Measurements from ENCODE around the gene THBS1.

The THBS1 gene

DNA sequence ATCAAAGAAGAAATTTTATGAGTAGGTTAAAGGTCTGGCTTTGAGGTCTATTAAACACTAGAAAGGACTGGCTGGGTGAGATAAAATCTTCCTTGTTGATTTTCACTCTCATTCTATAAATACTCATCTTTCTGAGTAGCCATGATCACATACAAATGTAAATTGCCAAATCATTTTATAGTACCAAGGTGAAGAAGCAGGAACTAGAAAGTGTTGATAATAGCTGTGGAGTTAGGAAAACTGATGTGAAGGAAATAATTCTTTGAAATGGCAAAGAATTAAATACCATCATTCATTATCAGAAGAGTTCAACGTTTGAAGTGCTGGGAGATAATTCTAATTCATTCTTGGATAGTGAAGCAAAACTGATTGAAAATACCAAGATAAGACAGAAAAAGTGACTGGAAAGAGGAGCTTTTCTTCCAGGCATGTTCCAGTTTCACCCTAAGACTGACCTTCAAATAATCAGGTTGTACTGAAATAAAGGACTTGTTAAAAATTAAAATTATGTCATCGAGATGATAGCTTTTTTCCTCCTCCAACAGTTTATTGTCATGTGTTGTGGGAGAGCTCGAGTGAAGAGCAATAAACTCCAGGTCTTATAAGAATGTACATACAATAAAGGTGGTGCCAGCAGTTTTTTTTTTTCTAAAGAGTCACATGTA lies 17.4 kb downstream of the THBS1 start:
- Histone ChIP-seq H3K36me3 (no peaks in the 10 kb centered on the region), H3K27me3 (ENCODE audit: insufficient read depth, low read depth, severe bottlenecking) (peaks cover 25% of the 10 kb centered on the region), H3K27ac (no peak overlapping the region), H3K4me3 (ENCODE audit: low read depth, low read length) (no peak overlapping the region), H3K9me3 (ENCODE audit: severe bottlenecking) (no peaks in the 10 kb centered on the region)
- TF ChIP-seq, protein P1, sequence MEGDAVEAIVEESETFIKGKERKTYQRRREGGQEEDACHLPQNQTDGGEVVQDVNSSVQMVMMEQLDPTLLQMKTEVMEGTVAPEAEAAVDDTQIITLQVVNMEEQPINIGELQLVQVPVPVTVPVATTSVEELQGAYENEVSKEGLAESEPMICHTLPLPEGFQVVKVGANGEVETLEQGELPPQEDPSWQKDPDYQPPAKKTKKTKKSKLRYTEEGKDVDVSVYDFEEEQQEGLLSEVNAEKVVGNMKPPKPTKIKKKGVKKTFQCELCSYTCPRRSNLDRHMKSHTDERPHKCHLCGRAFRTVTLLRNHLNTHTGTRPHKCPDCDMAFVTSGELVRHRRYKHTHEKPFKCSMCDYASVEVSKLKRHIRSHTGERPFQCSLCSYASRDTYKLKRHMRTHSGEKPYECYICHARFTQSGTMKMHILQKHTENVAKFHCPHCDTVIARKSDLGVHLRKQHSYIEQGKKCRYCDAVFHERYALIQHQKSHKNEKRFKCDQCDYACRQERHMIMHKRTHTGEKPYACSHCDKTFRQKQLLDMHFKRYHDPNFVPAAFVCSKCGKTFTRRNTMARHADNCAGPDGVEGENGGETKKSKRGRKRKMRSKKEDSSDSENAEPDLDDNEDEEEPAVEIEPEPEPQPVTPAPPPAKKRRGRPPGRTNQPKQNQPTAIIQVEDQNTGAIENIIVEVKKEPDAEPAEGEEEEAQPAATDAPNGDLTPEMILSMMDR (IDR thresholded peaks at IDR 0.05; ENCODE audit: low read depth, low read length): no peak
- no peak for DNase-seq

- H3K27me3 ChIP-seq (ENCODE audit: insufficient read depth, low read depth, severe bottlenecking): peaks cover 30% of the 10 kb centered on the region
- DNase-seq: no peak
- no peak overlapping the region for H3K4me3 ChIP-seq (ENCODE audit: low read depth, low read length)
- no peaks in the 10 kb centered on the region for H3K9me3 ChIP-seq (ENCODE audit: severe bottlenecking)
- no peaks in the 10 kb centered on the region for H3K36me3 ChIP-seq
- H3K27ac ChIP-seq: no peak overlapping the region
- TF ChIP-seq, protein P1 (IDR thresholded peaks at IDR 0.05; ENCODE audit: low read depth, low read length): no peak
Observed at GRCh38 chr15:39598958-39599845, 18.3 kb downstream of the THBS1 start.

DNA sequence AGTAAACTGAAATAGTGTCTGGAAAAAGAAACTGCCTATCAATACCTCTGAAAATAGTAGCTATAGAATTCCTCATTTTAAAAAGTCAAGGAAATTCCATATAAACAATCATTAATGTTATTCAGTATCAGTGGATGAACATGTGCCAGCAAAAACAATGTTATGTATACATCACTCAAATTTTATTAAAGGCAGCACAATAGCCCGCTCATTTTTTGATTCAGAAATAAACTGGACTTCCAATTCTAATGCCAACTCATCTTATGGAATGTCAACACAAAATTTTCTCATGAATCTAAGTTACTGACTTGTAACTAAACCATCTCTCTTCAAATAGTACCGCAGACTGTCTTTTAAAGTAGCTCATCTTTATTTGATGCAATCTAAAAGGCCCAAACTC lies 19.0 kb downstream of the THBS1 start:
- Histone ChIP-seq H3K9me3 (ENCODE audit: severe bottlenecking) (no peaks in the 10 kb centered on the region), H3K27me3 (ENCODE audit: insufficient read depth, low read depth, severe bottlenecking) (peaks cover 34% of the 10 kb centered on the region), H3K27ac (no peak overlapping the region), H3K36me3 (no peaks in the 10 kb centered on the region), H3K4me3 (ENCODE audit: low read depth, low read length) (no peak overlapping the region)
- DNase-seq: no peak
- TF ChIP-seq, protein P1 (IDR thresholded peaks at IDR 0.05; ENCODE audit: low read depth, low read length): no peak

DNA sequence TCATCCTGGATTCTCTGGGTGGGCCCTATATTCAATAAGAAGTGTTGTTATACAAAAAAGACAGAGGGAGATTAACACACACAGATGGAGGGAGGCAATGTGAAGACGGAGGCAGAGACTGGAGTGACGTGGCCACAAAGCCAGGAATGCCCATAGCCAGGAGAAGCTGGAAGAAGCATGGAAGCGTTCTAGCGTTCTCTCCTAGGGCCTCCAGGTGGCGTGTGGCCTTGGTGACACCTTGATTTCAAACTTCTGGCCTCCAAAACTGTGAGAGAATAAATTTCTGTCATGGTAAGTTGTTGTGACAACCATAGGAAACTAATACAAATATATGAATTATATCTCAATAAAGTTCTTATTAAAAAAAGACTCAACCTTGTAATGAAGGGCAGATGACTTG lies 21.3 kb downstream of the THBS1 start:
- TF ChIP-seq, protein P1 (IDR thresholded peaks at IDR 0.05; ENCODE audit: low read depth, low read length): peak; percentile 25; the same call in 1 of the 2 replicates
- no peak for DNase-seq

DNA sequence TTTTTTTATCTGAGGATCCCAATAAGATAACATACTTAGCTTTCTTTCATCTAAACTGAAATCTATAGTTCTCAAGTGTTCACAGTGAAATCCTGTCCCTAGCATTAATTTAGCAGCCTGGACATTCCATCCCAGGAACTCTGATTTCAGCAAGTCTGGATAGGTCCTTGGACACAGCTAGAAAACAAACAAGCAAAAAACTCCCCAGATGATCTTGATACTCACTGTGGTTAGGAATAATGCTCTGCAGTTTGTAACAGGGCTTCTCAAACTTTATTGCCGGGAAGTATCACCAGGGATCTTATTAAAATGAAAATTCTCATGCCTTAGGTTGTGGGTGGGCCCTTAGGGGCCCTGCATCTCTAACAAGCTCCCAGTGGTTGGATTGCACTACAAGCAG lies 24.3 kb downstream of the THBS1 start:
- Histone ChIP-seq H3K27me3 (ENCODE audit: insufficient read depth, low read depth, severe bottlenecking) (peaks cover 33% of the 10 kb centered on the region), H3K27ac (no peak overlapping the region), H3K4me3 (ENCODE audit: low read depth, low read length) (no peak overlapping the region), H3K9me3 (ENCODE audit: severe bottlenecking) (no peaks in the 10 kb centered on the region), H3K36me3 (no peaks in the 10 kb centered on the region)
- TF ChIP-seq, protein P1 (IDR thresholded peaks at IDR 0.05; ENCODE audit: low read depth, low read length): no peak
- no peak for DNase-seq

More for the DNA sequence above, 21.3 kb downstream of the THBS1 start:
- Histone ChIP-seq H3K27me3 (ENCODE audit: insufficient read depth, low read depth, severe bottlenecking) (peaks cover 33% of the 10 kb centered on the region), H3K9me3 (ENCODE audit: severe bottlenecking) (no peaks in the 10 kb centered on the region), H3K27ac (no peak overlapping the region), H3K4me3 (ENCODE audit: low read depth, low read length) (no peak overlapping the region), H3K36me3 (no peaks in the 10 kb centered on the region)

Measured in WERI-Rb-1 (cell line).